22Rv1 (cell line): ENCODE data around the gene OR52H1.

ENCODE experiments used
- H3K27ac ChIP-seq: fragments of 450-650 bp; 2 replicates; pipeline ENCODE4 v1.5.1; 2017
- CTCF ChIP-seq: fragments of 450-650 bp; IDR thresholded peaks from 2 replicates; pipeline ENCODE4 v1.5.1; 2017; ENCODE audit warnings: mild to moderate bottlenecking
- ZFX ChIP-seq: fragments of 450-650 bp; IDR thresholded peaks from 2 replicates; pipeline ENCODE4 v1.6.1; 2017; ENCODE audit warnings: antibody characterized with exemption, borderline replicate concordance

The OR52H1 gene

GRCh38 chr11:5534046-5534445, 14.3 kb downstream of the OR52H1 start:
- no peak overlapping the region for H3K27ac ChIP-seq
- TF ChIP-seq CTCF: no peak
- TF ChIP-seq ZFX: no peak

- TF ChIP-seq ZFX (no peak), CTCF (no peak)
- H3K27ac ChIP-seq: no peak overlapping the region
These were observed 17.1 kb downstream of the OR52H1 start for GRCh38 chr11:5531053-5531831.

GRCh38 chr11:5528495-5528894, 19.8 kb downstream of the OR52H1 start:
- no peak overlapping the region for H3K27ac ChIP-seq
- TF ChIP-seq ZFX (no peak), CTCF (no peak)

- H3K27ac ChIP-seq: no peak overlapping the region
- no peak for TF ChIP-seq CTCF
- no peak for TF ChIP-seq ZFX
These were observed 20.6 kb downstream of the OR52H1 start for GRCh38 chr11:5527716-5528115.

GRCh38 chr11:5524756-5525155, 23.6 kb downstream of the OR52H1 start:
- TF ChIP-seq CTCF (no peak), ZFX (no peak)
- H3K27ac ChIP-seq: no peak overlapping the region

- TF ChIP-seq CTCF (no peak), ZFX (no peak)
- no peak overlapping the region for H3K27ac ChIP-seq
These were observed 26.0 kb downstream of the OR52H1 start for GRCh38 chr11:5522308-5522707.

- no peak overlapping the region for H3K27ac ChIP-seq
- TF ChIP-seq CTCF (no peak), ZFX (no peak)
These were observed 26.8 kb downstream of the OR52H1 start for GRCh38 chr11:5521540-5521939.
